AG09309 (cell line): Measurements from ENCODE around the gene DHCR24.
"Not testable (repeated sequence)": the region's sequence is repeated elsewhere in the genome, so short reads cannot be mapped to it uniquely, and the experiment has no call there.

ENCODE experiments used
- DNase-seq: peaks from one replicate; pipeline ENCODE4 v3.0.0-alpha.2; 2010; ENCODE audit warnings: low read depth
- H3K4me3 ChIP-seq: 2 replicates; pipeline ENCODE4 v1.5.1; 2011; ENCODE audit warnings: mild to moderate bottlenecking, low read depth, low read length, moderate library complexity; ENCODE audit not compliant: control insufficient read depth
- CTCF ChIP-seq: IDR thresholded peaks from 2 replicates; pipeline ENCODE4 v1.5.1; 2011; ENCODE audit warnings: mild to moderate bottlenecking, low read depth, low read length, inconsistent platforms; ENCODE audit not compliant: insufficient read depth, control insufficient read depth; ENCODE audit errors: missing control alignments

DHCR24 gene

GRCh38 chr1:54886724-54887664, at the start of gene DHCR24:
DHCR24 (minus strand) TSS chr1:54887195; CDS start chr1:54887119, 76 bp downstream.
- DNase-seq = no peak
- H3K4me3 ChIP-seq = peak within 1 kb of the TSS; percentile 78
- no peak for TF ChIP-seq CTCF

- no peak for TF ChIP-seq CTCF
- no peak for DNase-seq
- no peak overlapping the region for H3K4me3 ChIP-seq
These were observed 49.8 kb upstream of the DHCR24 start for GRCh38 chr1:54936791-54937190.

GRCh38 chr1:54934869-54935268, 47.9 kb upstream of the DHCR24 start:
- peak; percentile 94 for DNase-seq

GRCh38 chr1:54934081-54934480, 47.1 kb upstream of the DHCR24 start:
- DNase-seq = not testable (repeated sequence)

More at GRCh38 chr1:54934869-54935268, 47.9 kb upstream of the DHCR24 start:
- H3K4me3 ChIP-seq = no peak overlapping the region
- TF ChIP-seq CTCF = no peak

GRCh38 chr1:54931275-54931840, 44.4 kb upstream of the DHCR24 start:
- no peak for TF ChIP-seq CTCF
- no peak for DNase-seq

More at GRCh38 chr1:54934081-54934480, 47.1 kb upstream of the DHCR24 start:
- not testable (repeated sequence) for H3K4me3 ChIP-seq

GRCh38 chr1:54929700-54930099, 42.7 kb upstream of the DHCR24 start:
- no peak overlapping the region for H3K4me3 ChIP-seq
- no peak for DNase-seq
- TF ChIP-seq CTCF = no peak

More at GRCh38 chr1:54931275-54931840, 44.4 kb upstream of the DHCR24 start:
- H3K4me3 ChIP-seq = no peak overlapping the region

- DNase-seq = no peak
- no peak for TF ChIP-seq CTCF
- no peak overlapping the region for H3K4me3 ChIP-seq
These were observed 41.3 kb upstream of the DHCR24 start for GRCh38 chr1:54928327-54928726.
